T-helper 2 cell (primary cell): Measurements from ENCODE around the gene NODAL.

ENCODE experiments used
- DNase-seq, 5 experiments: peaks; one replicate each; pipeline versions ENCODE4 v3.0.0 to v3.0.0-alpha.2; 2012 to 2022

NODAL gene

DNA sequence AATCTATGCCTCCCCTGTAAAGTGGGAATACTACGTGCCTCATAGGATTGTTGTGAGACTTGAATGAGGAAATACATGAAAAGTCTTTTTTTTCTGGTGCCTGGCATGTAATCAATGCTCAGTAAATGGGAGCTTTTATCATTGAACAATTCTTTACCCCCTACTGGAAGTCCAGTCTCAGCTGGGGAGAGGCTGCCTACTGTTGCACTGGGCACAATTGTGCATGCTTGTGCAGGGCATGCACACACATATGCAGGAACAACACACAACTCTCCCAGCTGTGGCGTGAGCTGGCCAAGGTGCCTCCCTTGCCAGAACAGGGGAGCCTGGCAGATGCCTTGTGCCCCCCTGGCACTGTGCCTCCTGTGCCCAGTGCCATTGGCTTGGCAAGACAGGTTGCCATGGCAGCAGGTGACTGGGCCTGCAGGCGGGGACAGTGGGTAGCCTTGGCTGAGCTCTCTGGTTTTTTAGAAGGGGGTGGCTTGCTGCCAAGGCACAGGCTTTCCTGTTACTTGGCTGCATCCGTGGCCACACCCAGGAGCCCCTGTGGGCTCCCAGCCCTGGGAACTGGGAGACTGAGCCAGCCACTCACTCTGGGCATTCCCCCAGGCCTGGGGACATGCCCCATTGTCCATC lies 21.0 kb upstream of the NODAL start:
- DNase-seq = no peak

DNA sequence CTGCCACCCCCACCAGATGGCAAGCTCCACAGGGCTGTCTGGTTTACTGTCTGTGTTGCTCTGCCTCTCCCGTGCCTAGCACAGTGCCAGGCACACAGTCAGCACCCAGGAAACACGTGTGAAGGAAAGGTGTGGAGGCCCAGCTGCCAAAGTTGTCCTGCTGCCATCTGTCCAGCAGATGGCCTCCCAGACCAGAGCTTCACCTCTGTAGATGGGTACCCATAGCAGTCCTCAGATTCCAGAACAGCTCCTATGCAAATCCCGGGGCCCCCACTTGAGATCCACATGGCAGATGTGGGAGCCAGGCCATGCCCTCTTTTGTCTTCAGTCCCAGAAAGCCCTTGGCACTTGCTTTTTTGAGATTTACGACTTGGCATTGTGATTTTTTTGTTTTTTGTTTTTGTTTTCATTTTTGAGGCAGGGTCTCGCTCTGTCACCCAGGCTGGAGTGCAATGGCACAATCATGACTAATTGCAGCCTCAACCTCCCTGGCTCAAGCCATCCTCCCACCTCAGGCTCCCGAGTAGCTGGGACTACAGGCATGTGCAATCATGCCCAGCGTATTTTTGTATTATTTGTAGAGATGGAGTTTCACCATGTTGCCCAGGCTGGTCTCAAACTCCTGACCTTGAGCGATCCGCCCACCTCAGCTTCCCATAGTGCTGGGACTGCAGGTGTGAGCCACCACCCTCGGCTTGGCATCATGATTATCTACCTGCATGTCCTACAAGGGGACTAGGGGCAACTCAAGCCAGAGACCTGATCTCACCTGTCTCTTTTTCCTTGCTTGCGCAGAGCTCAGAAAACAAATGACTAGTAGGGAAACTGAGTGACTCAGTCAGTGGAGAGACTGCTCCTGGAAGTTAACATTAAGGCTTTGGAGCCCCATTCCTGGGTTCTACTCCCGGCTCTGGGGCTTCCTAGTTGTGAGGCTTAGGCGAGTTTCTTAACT lies 20.2 kb upstream of the NODAL start:
- peak in 1 of 5 experiments; percentile 36 for DNase-seq

DNA sequence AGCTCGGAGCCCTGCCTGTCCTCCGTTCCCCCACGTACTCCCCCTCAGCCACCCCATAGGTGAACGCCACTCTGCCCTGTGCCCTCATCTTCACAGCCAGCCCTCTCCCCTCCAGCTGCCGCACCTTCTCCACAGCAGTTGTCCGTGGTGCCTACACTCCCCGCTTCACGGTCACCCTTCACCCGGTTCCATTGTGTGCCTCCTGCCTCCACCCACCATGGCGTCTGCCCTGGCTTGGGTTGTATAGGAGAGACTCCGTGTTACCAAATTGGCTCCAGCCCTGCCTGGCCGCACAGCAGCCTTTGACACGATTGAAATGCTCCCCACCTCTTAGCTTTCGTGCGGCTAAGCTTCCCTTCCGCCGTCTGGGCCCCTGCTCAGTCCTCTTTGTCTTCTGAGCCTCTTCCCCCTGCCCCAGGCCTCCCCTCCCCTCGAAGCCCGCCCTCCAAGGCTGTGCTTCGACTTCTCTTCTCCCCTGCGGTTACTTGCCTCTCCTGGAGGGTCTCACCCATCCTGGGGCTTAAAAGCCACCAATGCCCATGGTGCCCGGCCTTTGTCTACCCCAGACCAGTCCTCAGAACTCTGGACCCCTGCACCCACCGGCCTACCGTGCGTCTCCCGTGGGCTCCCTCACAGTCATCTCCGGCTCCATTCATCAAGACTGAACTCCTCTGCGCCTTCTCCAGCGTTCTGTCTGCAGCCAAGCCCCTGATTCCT lies 18.5 kb upstream of the NODAL start:
- no peak for DNase-seq

DNA sequence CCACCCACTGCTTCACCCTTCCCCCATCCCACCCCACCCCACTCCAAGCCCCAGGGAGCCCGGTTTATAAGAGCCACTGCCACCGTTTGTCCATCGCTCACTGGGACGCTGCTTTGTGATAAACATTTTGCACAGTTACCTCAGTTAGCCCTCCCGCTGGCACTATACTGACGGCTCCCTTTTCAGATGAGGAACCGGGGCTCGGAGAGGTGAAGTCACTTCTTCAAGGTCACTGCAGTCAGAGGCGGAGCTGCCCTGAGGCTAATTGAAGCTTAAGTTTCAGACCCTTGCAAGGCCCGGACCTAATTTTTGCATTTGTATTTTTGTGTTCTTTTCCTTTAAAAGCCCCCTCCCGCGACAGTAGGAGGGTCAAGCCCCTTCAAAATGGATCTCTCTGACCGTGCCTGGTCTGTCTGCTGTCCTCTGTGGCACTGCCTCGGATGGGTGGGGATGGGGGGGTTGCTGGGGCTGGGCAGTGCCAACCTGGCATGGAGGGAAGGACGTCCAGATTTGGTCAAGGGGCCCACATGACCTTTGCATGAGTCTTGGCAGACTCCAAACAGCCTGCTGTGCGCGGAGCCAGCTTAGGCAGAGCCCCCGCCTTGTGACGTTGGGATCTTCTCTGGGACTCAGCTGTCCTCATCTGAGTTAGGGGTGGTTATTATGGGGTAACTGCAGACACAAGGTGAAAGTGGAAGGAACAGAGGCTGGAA lies 17.7 kb upstream of the NODAL start:
- DNase-seq = no peak

DNA sequence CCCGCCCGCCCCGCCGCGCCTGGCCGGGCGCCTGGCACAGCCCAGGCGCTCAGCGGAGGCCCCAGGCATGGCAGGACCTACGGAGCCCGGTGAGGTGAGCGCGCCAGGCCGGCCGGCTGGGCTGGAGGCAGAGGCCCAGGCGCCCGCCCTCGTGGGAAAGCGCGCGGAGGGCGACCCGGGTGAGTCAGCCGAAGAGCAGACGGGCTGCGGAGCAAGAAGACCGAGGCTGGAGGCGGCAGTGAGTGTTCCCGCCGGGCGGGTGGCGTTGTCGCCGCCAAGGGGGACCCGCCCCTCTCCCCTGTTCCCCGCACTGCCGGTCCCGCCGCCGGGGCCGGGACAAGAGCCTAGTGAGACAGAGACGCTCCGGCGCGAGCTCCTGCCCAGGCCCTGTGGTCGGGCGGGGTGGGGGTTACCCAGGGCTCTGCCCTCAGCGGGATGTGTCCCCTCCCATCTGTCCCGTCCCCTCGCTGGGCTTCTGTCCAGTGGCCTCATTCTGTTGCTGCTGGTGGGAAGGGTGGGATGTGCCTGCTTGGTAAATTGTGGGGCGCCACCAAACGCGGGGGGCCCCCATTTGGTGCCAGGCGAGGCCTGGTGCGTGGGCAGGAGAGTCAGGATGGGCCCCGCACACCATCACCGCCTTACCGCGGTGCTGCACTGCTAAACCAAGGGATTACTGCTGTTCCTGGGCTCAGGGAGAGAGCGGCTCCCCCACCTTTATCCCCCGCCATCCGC lies 17.0 kb upstream of the NODAL start:
- DNase-seq = peak in 2 of 5 experiments; percentile 21 to 26

DNA sequence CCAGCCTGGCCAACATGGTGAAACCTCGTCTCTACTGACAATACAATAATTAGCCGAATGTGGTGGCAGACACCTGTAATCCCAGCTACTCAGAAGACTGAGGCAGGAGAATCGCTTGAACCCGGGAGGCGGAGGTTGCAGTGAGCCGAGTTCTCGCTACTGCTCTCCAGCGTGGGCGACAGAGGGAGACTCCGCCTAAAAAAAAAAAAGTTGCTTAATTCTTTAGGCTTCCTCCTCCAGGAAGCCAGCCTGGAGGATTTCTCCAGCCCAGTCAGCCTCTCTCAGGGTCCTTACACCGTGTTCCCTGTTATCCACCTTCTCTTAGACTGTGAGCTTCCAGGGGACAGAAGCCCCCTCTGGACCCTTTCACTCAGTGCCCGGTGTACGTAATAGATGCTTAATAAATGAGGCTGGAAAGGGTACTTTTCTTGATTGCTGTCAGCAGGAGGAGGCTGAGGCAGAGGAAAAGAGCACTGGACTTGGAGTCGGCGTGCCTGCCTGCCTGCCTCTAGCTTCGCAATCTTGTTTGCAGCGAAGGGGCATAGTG lies 16.4 kb upstream of the NODAL start:
- no peak for DNase-seq

DNA sequence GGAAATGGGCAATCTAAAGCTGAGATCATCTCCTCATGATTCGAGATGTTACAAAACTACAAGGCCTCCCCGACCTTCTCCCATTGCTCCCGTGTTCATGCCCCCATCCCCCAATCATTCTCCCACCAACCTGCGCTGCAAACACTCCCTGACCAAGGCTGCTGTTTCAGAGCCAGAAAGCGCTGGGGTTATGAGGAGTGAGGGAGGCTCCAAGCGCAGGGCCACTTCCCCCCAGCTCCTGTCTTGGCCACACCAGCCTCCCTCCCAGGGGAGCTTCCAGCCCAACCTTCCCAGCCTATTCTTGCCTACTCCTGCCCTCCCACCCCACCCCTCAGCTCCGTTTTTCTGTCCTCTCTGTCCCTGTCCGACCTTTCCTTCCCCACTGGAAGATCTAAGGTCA lies 14.7 kb upstream of the NODAL start:
- DNase-seq = no peak

DNA sequence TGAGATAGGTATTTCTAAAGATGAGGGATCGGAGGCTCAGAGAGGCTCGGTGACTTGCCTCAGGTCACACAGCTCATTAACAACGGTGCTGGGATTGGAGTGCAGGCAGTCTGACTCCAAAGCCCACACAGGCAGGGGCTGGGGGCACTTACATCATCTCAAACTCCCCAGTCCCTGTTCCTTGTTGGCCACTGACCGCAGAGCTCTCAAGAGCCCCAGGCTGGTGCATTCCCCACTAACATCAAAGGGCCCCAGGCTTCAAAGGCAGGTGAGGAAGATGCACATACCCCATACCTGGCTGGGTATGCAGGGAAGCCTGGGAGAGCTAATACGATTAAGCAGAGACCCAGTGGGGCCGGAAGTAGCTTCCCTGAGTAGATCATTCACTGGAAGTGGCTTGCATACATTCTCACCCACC lies 13.7 kb upstream of the NODAL start:
- DNase-seq = no peak

DNA sequence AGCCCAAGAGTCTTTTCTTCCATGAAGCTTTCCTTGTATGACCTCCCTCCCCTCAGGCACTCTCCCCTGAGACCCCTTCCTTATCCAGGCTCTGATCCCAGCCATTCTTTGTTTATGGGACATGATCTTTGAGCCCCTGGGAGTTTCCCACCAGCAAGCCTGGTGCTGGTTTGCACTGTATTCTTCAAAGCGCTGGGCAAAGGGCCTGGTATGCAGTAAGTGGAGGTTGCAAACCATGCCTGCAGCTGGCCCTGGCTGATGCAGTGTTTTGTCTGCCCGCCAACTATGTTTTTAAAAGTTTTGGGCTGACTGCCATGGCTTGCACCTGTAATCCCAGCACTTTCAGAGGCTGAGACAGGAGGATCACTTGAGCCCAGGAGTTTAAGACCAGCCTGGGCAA lies 6.8 kb upstream of the NODAL start:
- no peak for DNase-seq

DNA sequence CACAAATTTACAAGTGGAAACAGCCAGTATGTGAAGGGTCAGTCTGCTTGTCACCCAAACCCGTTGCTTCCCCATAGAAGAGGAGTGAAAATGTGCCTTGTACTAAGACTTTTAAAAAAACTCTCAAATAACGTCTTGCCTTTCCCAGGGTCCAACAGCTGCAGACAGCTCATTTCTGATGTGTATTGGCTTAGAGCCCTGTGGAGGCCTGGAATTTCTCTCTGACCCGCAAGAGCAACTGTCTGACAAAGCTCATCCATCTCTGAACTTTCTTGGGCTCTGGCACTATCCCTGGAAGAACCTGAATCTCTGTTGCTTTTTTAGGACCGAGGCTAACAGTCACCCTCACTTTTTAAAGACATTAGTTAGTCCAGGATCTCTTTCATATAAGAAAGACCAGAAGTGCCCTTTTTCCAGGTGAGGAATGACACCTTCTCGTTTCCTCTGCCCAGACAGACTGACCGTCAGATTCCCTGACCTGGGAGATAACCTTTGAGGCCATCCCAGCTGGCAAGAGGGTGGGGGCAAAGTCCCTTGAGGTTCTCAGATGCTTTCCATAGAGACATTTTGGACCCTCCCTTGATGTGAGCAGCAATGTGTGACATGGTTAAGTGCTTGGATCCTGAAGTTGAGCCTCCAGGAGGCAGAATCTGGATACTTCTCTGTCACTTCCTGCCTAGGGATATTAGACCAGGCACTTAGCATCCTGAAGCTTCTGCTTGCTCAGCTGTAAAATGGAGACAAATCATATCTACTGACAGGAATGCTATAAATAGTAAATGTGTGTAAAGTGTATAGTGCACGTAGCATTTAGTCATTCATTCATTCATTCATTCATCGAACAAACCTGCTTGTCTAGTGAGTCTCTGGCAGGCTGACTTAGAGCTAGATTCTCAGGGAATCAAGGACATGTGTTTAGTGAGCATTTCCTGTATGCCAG lies 4.5 kb upstream of the NODAL start:
- no peak for DNase-seq

DNA sequence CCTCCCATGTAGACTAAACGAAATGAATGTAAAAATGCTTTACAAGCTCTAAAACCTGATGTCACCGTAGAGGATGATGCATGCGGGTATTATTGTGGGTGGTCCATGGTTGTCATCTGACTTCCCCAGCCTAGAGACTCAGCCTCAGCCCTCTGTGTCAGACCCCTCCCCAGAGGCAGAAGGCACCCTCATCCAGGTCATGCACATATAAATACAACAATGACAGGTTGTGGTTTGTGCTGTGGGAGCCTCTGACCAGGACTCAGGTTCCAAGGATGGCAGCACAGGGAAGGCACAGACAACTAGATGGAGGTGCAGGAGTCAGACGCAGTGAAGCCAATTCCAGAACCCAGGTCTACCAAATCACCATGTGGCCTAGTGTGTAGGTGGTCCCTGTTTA lies 3.3 kb upstream of the NODAL start:
- no peak for DNase-seq

DNA sequence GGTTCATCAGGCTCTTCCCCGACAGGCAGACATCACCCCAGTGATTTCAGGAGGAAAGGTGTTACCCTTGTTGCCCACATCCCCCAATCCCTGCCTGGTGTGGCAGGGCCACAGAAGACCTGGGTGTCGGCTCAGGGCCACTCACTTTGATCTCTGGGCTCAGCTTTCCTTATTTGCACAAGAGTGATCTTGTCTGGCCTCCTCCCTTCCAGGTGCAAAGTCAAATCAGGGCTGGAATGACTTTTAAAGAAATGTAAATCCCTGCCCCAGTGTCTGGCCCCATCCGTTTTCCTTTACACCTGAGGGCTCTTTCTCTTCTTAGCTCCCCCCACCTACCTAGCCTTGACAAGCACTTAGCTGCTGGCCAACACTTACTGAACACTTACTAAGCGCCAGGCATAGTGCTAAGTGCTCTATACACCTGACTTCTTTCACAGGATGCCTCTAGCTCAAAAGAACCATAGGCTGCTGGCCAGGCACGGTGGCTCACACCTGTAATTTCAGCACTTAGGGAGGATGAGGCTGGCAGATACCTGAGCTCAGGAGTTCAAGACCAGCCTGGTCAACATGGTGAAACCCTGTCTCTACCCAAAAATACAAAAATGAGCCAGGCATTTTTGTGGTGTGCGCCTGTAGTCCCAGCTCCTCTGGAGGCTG lies 979 bp upstream of the NODAL start:
- DNase-seq = no peak

DNA sequence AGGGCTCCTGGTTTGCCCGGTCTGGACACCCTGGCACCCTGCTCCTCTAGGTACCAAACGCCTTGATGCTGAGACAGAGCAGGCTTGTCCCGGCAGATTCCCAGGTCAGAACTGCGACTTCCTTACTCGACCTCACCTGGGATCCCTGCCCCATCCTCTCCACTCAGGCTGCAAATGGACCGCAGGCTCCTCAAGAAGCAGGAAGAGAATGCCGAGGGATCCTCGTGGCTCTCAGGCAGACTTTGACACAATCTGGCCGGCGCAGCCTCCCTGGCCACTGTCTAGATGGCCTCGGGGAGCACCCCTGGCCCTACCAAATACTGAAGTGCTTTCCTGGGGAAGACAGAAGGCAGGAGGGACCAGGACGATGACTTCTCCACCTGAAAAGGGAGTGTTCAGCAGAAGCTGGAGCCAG lies 421 bp upstream of the NODAL start:
- DNase-seq = no peak

DNA sequence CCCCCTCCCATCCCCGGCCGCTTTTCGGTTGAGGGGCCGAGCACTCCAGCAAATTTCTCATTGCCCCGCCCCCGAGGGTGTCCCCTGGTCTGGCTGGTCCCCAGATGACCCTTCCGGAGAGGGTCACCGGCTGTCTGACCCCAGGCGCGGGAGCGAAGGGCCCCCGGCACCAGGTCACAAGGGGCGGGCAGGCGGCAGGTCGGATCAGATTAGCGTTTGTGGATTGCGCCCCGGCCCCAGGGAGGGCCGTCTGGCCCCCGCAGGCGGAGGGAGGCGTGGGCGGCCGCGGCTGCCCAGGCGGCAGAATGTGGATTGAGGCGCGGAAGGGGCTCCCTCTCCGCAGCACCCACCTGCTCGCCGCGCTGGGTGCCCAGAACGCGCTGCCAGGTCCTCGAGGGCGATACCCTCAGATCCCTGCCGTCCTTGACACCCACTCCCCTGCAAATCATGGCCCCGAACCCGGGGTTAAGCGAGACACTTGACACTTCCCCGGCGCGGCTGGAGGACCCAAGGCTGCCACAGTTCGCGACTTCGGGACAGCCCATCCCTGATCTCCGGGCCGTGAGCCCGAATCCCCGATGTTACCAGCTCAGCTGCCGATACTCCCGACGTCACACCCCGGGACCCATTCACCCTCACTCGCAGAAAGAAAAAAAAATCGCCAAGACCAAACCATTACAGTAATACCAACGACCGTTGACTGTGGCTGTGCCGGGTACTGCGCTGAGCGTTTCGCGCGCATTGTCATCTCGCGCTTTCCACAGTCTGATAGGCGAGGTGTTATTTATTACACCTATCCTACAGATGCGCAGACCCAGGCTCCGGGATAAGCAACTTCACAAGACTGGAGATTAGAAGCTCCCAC lies 953 bp downstream of the NODAL start:
- DNase-seq = peak in 1 of 5 experiments; percentile 22

DNA sequence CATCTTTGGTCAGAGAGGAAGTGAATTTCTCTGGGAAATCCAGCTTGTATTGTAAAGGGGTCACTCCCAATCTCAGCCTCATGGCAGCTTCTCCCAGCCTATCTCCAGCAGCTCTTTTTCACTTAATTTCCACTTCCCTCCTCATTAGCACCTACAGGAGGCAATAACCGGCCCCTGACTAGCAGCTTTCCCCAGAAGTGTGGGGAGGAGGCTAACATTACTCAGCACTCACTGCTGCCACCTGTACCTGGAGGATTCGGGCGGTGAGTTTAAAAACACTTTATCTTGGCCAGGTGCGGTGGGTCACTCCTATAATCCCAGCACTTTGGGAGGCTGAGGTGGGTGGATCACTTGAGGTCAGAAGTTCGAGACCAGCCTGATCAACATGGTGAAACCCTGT lies 3.8 kb downstream of the NODAL start:
- no peak for DNase-seq

DNA sequence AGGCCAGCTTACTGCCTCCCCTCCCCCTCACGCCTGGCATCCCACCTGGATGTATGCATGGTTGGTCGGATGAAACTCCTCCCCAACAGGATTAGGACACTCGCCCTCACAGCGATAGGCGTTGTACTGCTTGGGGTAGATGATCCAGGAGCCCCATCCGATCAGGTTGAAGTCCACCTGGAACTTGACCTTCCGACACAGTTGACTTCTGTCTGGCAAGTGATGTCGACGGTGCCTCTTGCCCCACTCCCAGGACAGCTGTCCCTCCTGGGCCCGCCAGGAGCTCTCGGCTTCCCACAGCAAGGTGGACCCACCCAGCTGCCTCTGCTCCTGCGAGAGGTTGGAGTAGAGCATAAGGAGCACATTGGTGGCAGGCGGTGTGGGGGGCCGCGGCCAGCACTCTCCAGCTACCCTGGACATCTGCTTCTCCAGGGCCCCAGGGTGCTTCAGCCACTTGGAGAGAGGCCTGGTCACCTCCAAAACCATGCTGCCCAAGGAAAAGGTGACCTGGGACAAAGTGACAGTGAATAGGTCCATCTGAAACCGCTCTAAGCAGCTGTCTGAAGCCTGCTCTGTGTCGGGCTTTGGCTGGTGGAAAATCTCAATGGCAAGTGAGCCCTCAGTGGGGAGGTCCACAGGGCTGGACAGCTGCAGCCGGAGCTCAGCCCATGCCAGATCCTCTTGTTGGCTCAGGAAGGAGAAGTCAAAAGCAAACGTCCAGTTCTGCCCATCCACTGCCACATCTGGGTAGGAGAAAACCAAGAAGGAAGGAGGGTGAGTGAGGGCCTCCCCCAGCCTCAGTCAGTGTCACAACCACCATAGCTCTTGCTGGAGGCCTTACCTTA lies 6.0 kb downstream of the NODAL start:
- DNase-seq = no peak

DNA sequence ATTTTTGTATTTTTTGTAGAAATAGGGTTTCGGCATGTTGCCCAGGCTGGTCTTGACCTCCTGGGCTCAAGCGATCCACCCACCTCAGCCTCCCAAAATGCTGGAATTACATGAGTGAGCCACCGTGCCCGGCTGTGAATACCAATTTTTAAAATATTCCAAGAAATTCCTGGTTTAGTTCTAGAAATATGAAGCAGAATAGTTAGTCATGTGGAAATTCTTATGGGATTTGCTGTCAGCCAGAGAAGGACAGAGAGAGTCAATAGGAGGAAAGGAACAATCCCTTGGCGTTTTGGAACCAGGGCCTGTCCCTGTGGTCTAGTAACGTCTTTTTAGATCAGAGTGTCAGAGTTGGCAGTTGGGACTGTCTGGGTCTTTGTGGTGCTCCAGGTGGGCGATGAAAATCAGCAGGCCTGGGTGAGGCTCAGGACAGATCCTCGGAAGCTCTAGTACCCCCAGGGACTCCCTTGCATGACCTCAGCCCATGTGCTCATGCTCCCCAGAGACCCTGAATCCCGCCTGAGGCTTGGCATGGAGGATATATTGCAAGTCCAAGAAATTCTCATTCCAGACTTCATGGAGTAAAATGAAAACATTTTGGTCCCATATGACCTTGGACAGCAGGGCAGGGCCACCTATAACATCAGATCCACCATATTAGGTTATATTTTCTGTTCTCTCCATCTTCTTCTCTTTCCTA lies 7.8 kb downstream of the NODAL start:
- no peak for DNase-seq
